HUES64 (cell line): Measurements from ENCODE around the gene PCDHGC4.

Experiments used
- H3K27ac ChIP-seq: 2 replicates; pipeline ENCODE4 v1.7.0; 2013; ENCODE audit warnings: low read depth, low read length, inconsistent platforms
- H3K27me3 ChIP-seq: 2 replicates; pipeline ENCODE4 v1.6.1; 2013; ENCODE audit warnings: mild to moderate bottlenecking, low read length; ENCODE audit not compliant: insufficient read depth
- H3K36me3 ChIP-seq: 2 replicates; pipeline ENCODE4 v1.6.1; 2013; ENCODE audit warnings: mild to moderate bottlenecking, low read length; ENCODE audit not compliant: insufficient read depth
- H3K4me1 ChIP-seq: 2 replicates; pipeline ENCODE4 v1.6.1; 2013; ENCODE audit warnings: mild to moderate bottlenecking, low read length, moderate library complexity; ENCODE audit not compliant: insufficient read depth
- H3K4me3 ChIP-seq: 2 replicates; pipeline ENCODE4 v1.5.1; 2013; ENCODE audit warnings: mild to moderate bottlenecking, low read length, moderate library complexity
- H3K9ac ChIP-seq: 2 replicates; pipeline ENCODE4 v1.6.1; 2013; ENCODE audit warnings: mild to moderate bottlenecking, low read depth, low read length
- H3K9me3 ChIP-seq: 2 replicates; pipeline ENCODE4 v1.6.1; 2013; ENCODE audit warnings: low read depth, low read length; ENCODE audit not compliant: insufficient read depth
- WGBS: fragments of 150-250, 120-280 bp; methylation state at CpG from one replicate; pipeline ENCODE4 v1.1.7; 2013; ENCODE audit warnings: missing lambda C conversion rate; 5-methylcytosine and 5-hydroxymethylcytosine counted together

PCDHGC4 gene

GRCh38 chr5:141522301-141522700, 37.5 kb downstream of the PCDHGC4 start:
- peaks cover 82% of the 10 kb centered on the region for H3K36me3 ChIP-seq
- H3K27ac ChIP-seq = no peak overlapping the region
- no peak overlapping the region for H3K4me3 ChIP-seq
- no peak overlapping the region for H3K9ac ChIP-seq
- no peaks in the 10 kb centered on the region for H3K9me3 ChIP-seq
- H3K4me1 ChIP-seq = peaks cover 26% of the 10 kb centered on the region
- H3K27me3 ChIP-seq = no peaks in the 10 kb centered on the region
- 100% methylated on average over 2 of the region's 2 CpGs for WGBS

GRCh38 chr5:141523991-141524390, 39.2 kb downstream of the PCDHGC4 start:
- H3K9ac ChIP-seq = no peak overlapping the region
- peak overlapping the region; percentile 19; the same call in 1 of the 2 replicates for H3K27ac ChIP-seq
- WGBS = 94% methylated on average over 8 of the region's 8 CpGs
- H3K4me3 ChIP-seq = no peak overlapping the region
- peaks cover 26% of the 10 kb centered on the region for H3K4me1 ChIP-seq
- no peaks in the 10 kb centered on the region for H3K27me3 ChIP-seq
- no peaks in the 10 kb centered on the region for H3K9me3 ChIP-seq
- H3K36me3 ChIP-seq = peaks cover 83% of the 10 kb centered on the region

GRCh38 chr5:141524604-141525597, 40.1 kb downstream of the PCDHGC4 start:
- 26% methylated on average over 10 of the region's 12 CpGs for WGBS

GRCh38 chr5:141525653-141526052, 40.8 kb downstream of the PCDHGC4 start:
- no peaks in the 10 kb centered on the region for H3K27me3 ChIP-seq
- H3K36me3 ChIP-seq = peaks cover 75% of the 10 kb centered on the region
- H3K9me3 ChIP-seq = no peaks in the 10 kb centered on the region

More at GRCh38 chr5:141524604-141525597, 40.1 kb downstream of the PCDHGC4 start:
- Histone ChIP-seq H3K9me3 (no peaks in the 10 kb centered on the region), H3K4me3 (no peak overlapping the region), H3K36me3 (peaks cover 81% of the 10 kb centered on the region), H3K27me3 (no peaks in the 10 kb centered on the region), H3K27ac (peak overlapping the region; percentile 34), H3K9ac (no peak overlapping the region), H3K4me1 (peaks cover 26% of the 10 kb centered on the region)

GRCh38 chr5:141527426-141527825, 42.6 kb downstream of the PCDHGC4 start:
- Histone ChIP-seq H3K36me3 (peaks cover 68% of the 10 kb centered on the region), H3K27ac (no peak overlapping the region), H3K9me3 (no peaks in the 10 kb centered on the region), H3K4me1 (peaks cover 17% of the 10 kb centered on the region), H3K4me3 (no peak overlapping the region), H3K9ac (no peak overlapping the region), H3K27me3 (no peaks in the 10 kb centered on the region)
- 91% methylated on average over 1 of the region's 1 CpG for WGBS

More at GRCh38 chr5:141525653-141526052, 40.8 kb downstream of the PCDHGC4 start:
- Histone ChIP-seq H3K4me1 (peaks cover 26% of the 10 kb centered on the region), H3K4me3 (no peak overlapping the region), H3K27ac (no peak overlapping the region), H3K9ac (no peak overlapping the region)
- WGBS = 90% methylated on average over 7 of the region's 7 CpGs

GRCh38 chr5:141528291-141528984, 43.6 kb downstream of the PCDHGC4 start:
- Histone ChIP-seq H3K4me1 (peaks cover 16% of the 10 kb centered on the region), H3K27me3 (no peaks in the 10 kb centered on the region), H3K9ac (no peak overlapping the region), H3K27ac (no peak overlapping the region), H3K9me3 (no peaks in the 10 kb centered on the region), H3K36me3 (peaks cover 68% of the 10 kb centered on the region), H3K4me3 (no peak overlapping the region)
- WGBS = 96% methylated on average over 11 of the region's 11 CpGs

- 83% methylated on average over 5 of the region's 5 CpGs for WGBS
- Histone ChIP-seq H3K27ac (no peak overlapping the region), H3K4me3 (no peak overlapping the region), H3K36me3 (peaks cover 68% of the 10 kb centered on the region), H3K9me3 (no peaks in the 10 kb centered on the region), H3K9ac (no peak overlapping the region), H3K27me3 (no peaks in the 10 kb centered on the region), H3K4me1 (peaks cover 15% of the 10 kb centered on the region)
Observed at GRCh38 chr5:141529002-141529401, 44.2 kb downstream of the PCDHGC4 start.

GRCh38 chr5:141529873-141530272, 45.0 kb downstream of the PCDHGC4 start:
- WGBS = 94% methylated on average over 7 of the region's 7 CpGs
- Histone ChIP-seq H3K4me3 (no peak overlapping the region), H3K36me3 (peaks cover 73% of the 10 kb centered on the region), H3K9ac (no peak overlapping the region), H3K9me3 (no peaks in the 10 kb centered on the region), H3K27me3 (no peaks in the 10 kb centered on the region), H3K27ac (no peak overlapping the region), H3K4me1 (peaks cover 9% of the 10 kb centered on the region; the same call in 1 of the 2 replicates)

GRCh38 chr5:141532726-141533125, 47.9 kb downstream of the PCDHGC4 start:
- no peak overlapping the region for H3K27ac ChIP-seq
- 94% methylated on average over 1 of the region's 1 CpG for WGBS
- peaks cover 54% of the 10 kb centered on the region for H3K36me3 ChIP-seq
- H3K9ac ChIP-seq = no peak overlapping the region
- H3K4me1 ChIP-seq = no peaks in the 10 kb centered on the region
- no peaks in the 10 kb centered on the region for H3K27me3 ChIP-seq
- no peaks in the 10 kb centered on the region for H3K9me3 ChIP-seq
- no peak overlapping the region for H3K4me3 ChIP-seq

GRCh38 chr5:141533897-141534296, 49.1 kb downstream of the PCDHGC4 start:
- Histone ChIP-seq H3K36me3 (peaks cover 42% of the 10 kb centered on the region), H3K27ac (no peak overlapping the region), H3K9ac (no peak overlapping the region), H3K4me3 (no peak overlapping the region), H3K27me3 (no peaks in the 10 kb centered on the region), H3K9me3 (no peaks in the 10 kb centered on the region), H3K4me1 (no peaks in the 10 kb centered on the region)
- WGBS = 100% methylated on average over 1 of the region's 1 CpG
